Activated CD4-positive, alpha-beta T cell treated with anti-CD3 and anti-CD28 coated beads, Interleukin-2, amount 10 ng/mL, durations not matched to agents 7 days and 5 days (primary cell): ENCODE results near the gene COL18A1. TPM values are rescaled to one million over a fixed set of nuclear protein-coding genes. Genes with fewer than 3 reads are reported as not detected.
A peak's percentile ranks its signal among the peaks of the same experiment; 100 is the strongest.

Experiments used
- CTCF ChIA-PET: fragments of 350-600 bp; sonication (Branson Sonifier 250); formaldehyde crosslinking; loops from one replicate; lab custom pipeline; 2021; ENCODE audit warnings: antibody characterized with exemption; lab: Charles Lee
- POLR2A ChIA-PET: fragments of 350-600 bp; sonication (Branson Sonifier 250); formaldehyde crosslinking; loops from one replicate; lab custom pipeline; 2021; ENCODE audit warnings: antibody characterized with exemption; lab: Charles Lee
- DNase-seq: peaks from one replicate; pipeline ENCODE4 v3.0.0-alpha.2; 2020
- H3K27ac Mint-ChIP-seq: one replicate; pipeline ENCODE4 v1.8.0; 2021; ENCODE audit warnings: mild to moderate bottlenecking, moderate library complexity, mixed read lengths
- H3K27me3 Mint-ChIP-seq: one replicate; pipeline ENCODE4 v1.8.0; 2021; ENCODE audit warnings: mixed read lengths
- H3K36me3 Mint-ChIP-seq: one replicate; pipeline ENCODE4 v1.8.0; 2021; ENCODE audit warnings: low read depth, mixed read lengths
- H3K4me1 Mint-ChIP-seq: one replicate; pipeline ENCODE4 v1.8.0; 2021; ENCODE audit warnings: mixed read lengths
- H3K4me3 Mint-ChIP-seq: one replicate; pipeline ENCODE4 v1.8.0; 2021; ENCODE audit warnings: mild to moderate bottlenecking, moderate library complexity, mixed read lengths
- H3K9me3 Mint-ChIP-seq: one replicate; pipeline ENCODE4 v1.8.0; 2021; ENCODE audit warnings: mixed read lengths
- total RNA-seq, 2 experiments: library from RNA; stranded (reverse); gene quantifications; one replicate each; pipeline ENCODE4 v1.2.3, GENCODE V29; 2021

COL18A1 gene
- total RNA-seq, 2 experiments from 2014 or later: 2.8 to 3.1 TPM

DNA sequence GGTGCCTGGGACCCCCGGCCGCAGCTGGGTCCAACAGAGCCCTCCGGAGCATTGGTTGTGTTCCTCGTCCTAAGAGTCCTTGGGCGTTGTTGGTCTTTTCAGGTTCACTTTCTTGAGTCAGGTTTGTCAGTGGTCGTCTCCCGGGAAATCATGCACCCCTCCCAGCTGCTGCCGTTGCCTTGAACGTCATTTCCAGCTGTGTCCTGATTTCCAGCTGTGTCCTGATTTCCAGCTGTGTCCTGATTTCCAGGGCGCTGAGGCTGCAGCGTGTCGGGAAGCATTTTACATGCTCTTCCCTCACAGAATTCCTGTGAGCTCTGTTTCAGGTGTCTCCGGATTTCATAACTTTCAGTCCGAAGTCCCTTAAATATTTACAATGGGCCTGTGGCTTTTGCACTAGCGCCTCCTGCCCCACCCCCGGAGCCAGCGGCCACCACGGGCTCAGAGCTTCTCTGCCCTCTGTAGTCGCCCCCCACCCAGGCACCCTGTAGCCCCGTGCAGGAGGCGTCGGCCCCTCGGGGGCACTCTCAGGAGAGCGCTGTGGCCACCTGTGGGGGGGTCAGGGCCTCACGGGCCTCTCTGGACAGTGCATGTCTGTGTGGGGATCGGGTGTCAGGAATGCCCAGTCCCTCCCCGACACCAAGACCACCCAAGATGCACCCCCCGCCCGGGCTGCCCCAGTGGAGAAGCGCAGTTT, 66.7 kb downstream of the COL18A1 start:
- Mint-ChIP-seq H3K9me3 (peaks cover 4% of the 10 kb centered on the region), H3K4me3 (no peak overlapping the region), H3K4me1 (peaks cover 11% of the 10 kb centered on the region), H3K36me3 (no peaks in the 10 kb centered on the region), H3K27me3 (no peaks in the 10 kb centered on the region), H3K27ac (no peak overlapping the region)
- ChIA-PET CTCF (interaction anchor here (0.6 to 1.1 kb wide), 4 partner anchors 12 to 85 kb away, joined by 3 to 5 read pairs (median 3); no protein-coding TSS in a partner anchor), POLR2A (no interaction called here)
- DNase-seq: no peak

DNA sequence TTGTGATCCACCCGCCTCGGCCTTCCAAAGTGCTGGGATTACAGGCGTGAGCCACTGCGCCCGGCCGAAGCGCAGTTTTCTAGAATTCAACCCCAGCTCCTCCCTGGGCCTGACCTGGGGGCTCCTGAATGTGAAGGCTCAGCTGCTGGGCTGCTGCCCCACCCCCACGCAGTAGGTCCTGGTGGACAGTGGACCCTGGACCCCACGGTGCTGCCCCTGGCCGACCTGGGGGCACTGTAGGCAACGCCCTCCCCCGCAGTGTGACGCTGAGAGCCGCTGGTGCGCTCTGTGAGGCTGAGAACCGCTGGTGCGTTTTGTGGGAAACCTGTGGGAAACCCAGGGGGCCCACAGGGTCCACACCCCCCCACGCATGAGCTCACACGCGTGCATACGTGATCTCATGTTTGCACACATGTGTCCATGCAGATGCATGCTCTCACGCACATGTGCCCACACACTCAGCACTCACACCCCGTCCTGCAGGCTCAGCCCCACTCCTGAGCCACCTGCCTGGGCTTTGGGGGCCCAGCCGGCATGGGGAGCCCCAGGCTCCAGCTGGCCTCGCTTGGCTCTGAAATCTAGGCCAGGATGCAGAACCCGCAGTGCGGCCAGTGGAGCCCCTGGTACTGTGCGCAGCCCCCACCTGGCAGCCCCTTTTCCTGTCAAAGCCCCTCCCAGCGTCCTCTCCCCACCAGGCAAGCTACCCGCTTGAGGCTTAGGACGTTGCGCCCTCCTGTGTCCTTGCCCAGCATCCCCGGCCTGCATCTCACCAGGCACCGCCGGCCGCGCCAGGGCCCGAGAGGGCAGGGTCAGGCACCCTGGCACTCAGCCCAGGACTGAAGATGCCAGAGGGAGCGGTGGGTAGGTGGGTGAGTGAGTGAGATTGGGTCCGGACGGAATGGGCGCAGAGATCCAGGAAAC, 67.7 kb downstream of the COL18A1 start:
- Mint-ChIP-seq H3K36me3 (no peaks in the 10 kb centered on the region), H3K4me1 (peaks cover 13% of the 10 kb centered on the region), H3K27me3 (no peaks in the 10 kb centered on the region), H3K4me3 (no peak overlapping the region), H3K27ac (no peak overlapping the region), H3K9me3 (peaks cover 4% of the 10 kb centered on the region)
- POLR2A ChIA-PET: no interaction called here
- no peak for DNase-seq
- CTCF ChIA-PET: interaction anchor here (0.7 to 1.1 kb wide), 3 partner anchors 11 to 23 kb away, joined by 3 to 5 read pairs (median 3); no protein-coding TSS in a partner anchor

DNA sequence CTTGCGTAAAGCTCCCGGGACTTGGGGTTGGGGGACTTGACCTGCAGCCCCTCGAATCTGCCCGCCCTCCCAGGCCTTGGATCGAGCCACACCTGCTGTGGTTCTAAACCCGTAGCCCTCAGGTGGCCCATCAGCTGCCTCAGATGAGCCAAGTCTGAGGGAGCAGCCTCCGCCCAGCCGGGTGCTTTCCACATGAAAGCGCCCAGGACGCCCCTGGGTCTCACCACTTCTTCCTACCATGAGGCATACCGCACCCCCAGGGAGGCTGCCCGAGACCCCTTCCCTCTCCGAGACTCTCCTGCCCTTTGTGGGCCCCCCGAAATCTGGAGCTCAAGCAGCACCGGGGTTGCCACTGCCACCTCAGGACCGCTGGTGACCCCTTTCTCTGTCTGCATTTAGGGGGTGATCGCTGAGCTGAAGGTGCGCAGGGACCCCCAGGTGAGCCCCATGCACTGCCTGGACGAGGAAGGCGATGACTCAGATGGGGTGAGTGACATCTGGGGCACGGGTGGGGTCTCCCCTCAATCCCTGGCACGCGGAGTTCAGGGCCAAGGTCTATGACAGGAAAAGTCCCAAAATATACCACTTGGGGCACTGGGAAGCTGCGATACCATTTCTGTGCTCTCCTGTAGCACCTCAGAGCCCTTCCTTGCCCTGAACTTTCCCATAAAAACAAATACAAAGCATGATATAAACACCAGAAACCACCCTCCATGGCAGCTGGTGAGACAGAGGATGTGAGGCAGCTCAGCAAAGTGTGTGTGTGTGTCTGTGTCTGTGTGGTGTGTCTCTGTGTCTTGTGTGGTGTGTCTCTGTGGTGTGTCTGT, 68.7 kb downstream of the COL18A1 start:
- no peak overlapping the region for H3K4me3 Mint-ChIP-seq
- peaks cover 22% of the 10 kb centered on the region for H3K4me1 Mint-ChIP-seq
- DNase-seq: no peak
- H3K9me3 Mint-ChIP-seq: peaks cover 4% of the 10 kb centered on the region
- CTCF ChIA-PET: no interaction called here
- POLR2A ChIA-PET: no interaction called here
- H3K27me3 Mint-ChIP-seq: no peaks in the 10 kb centered on the region
- H3K27ac Mint-ChIP-seq: no peak overlapping the region
- no peaks in the 10 kb centered on the region for H3K36me3 Mint-ChIP-seq

DNA sequence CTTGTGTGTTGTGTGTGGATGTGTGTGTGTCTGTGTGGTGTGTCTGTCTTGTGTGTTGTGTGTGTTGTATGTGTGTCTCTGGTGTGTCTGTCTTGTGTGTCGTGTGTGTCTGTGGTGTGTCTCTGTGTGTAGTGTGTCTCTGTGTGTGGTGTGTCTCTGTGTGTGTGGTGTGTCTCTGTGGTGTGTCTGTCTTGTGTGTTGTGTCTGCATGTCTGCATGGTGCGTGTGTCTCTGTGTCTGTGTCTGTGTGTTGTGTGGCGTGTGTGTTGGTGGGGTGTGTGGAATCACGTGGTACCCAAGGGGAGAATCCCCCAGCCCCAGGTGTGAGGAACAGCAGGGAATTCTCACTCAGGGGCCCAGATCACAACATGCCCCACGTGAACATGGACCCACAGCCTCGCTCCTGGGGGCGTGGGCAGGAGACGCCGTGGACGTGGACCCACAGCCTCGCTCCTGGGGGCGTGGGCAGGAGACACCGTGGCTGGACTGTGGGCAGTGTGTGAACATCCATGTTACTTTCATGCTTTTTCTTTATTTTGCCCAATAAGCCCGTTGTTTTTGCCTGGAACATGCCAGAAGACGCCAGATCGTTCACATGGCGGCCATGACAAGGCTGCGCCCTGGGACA, 69.5 kb downstream of the COL18A1 start:
- Mint-ChIP-seq H3K27ac (no peak overlapping the region), H3K9me3 (peaks cover 4% of the 10 kb centered on the region), H3K4me3 (no peak overlapping the region), H3K27me3 (no peaks in the 10 kb centered on the region), H3K36me3 (no peaks in the 10 kb centered on the region), H3K4me1 (peaks cover 29% of the 10 kb centered on the region)
- no peak for DNase-seq
- ChIA-PET CTCF (no interaction called here), POLR2A (no interaction called here)

DNA sequence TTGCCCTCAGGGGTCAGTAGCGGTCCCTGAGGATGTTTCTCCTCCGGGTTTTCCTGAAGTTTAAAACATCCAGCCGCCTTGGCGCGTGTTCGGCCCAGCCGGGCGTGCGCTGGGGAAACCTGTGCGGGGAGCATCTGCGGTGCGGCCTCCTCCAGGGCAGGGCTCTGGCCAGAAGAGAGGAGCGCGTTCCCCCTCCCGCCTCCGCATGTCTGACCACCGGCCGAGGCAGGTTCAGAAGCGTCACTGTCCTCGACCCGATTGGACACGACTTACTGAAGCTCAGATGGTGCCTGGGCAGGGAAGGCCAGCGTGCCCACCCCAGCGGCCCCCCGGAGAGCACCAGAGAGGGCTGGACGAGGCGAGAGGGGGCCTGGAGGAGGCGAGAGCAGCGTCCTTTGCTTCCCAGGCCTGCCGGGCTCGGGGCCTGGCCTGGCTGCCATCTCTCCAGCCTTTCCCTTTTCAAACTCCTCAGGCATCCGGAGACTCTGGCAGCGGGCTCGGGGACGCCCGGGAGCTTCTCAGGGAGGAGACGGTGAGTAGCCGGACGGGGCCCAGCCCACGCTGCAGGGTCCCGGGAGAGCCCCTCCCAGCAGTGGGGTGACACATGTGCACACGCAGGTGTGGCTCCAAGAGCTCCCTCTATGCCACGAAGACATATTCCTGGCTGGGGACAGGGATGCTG, 70.2 kb downstream of the COL18A1 start:
- H3K4me1 Mint-ChIP-seq: peaks cover 32% of the 10 kb centered on the region
- H3K9me3 Mint-ChIP-seq: peaks cover 4% of the 10 kb centered on the region
- H3K27me3 Mint-ChIP-seq: no peaks in the 10 kb centered on the region
- no peaks in the 10 kb centered on the region for H3K36me3 Mint-ChIP-seq
- H3K4me3 Mint-ChIP-seq: no peak overlapping the region
- ChIA-PET CTCF (no interaction called here), POLR2A (no interaction called here)
- no peak for DNase-seq
- no peak overlapping the region for H3K27ac Mint-ChIP-seq

DNA sequence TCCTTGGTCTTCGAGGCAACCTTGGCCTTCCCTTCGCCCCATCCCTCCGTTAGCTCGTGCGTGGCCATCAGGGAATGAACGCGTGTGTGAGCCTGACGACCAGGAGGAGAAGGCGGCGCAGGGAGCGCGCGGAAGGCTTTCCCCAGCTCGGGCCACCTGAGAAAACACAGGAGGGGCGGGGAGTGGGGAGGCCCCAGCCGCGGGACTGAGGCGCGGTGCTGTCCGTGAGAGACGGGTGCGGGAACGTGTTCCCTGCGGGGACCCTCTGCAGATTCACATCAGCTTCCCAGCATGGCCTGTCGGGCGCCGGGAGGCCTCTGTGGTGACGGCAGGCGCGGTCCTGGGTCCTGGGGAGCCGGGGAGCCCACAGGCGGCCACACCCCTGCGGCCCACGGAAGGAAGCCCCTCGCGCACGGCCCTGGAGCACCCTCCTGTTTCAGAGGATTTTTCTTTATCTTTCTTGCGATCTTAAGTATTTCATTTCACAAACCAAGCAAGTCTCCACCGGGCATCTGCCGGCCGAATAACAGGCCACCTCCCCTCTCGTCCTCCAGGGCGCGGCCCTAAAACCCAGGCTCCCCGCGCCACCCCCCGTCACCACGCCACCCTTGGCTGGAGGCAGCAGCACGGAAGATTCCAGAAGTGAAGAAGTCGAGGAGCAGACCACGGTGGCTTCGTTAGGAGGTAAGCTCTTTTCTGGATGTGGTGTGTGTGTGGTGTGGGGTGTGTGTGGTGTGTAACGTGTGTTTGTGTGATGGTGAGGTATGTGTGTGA, 71.0 kb downstream of the COL18A1 start:
- H3K4me3 Mint-ChIP-seq: no peak overlapping the region
- ChIA-PET CTCF (interaction anchor here (0.7 kb wide), 1 partner anchor 9 kb away, joined by 3 read pairs; no protein-coding TSS in a partner anchor), POLR2A (no interaction called here)
- peaks cover 4% of the 10 kb centered on the region for H3K9me3 Mint-ChIP-seq
- H3K27ac Mint-ChIP-seq: no peak overlapping the region
- peaks cover 30% of the 10 kb centered on the region for H3K4me1 Mint-ChIP-seq
- H3K27me3 Mint-ChIP-seq: no peaks in the 10 kb centered on the region
- no peak for DNase-seq
- no peaks in the 10 kb centered on the region for H3K36me3 Mint-ChIP-seq

DNA sequence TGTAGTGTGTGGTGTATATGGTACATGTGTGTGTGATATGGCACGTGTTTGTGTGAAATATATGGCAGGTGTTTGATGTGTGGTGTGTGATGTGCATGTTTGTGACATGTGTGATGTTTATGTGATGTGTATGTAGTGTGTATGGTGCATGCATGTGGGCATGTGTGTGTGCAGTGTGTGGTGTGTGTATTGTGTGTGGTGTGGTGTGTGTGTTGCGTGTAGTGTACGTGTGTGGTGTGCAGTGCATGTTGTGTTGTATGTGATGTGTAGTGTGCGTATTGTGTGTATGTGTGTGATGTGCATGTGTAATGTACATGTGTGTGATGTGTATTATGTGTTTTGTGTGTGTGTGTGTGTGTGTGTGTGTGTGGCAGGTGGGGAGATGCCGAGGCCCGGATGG, 71.6 kb downstream of the COL18A1 start:
- POLR2A ChIA-PET: no interaction called here
- Mint-ChIP-seq H3K4me3 (peak overlapping the region; percentile 1), H3K27me3 (no peaks in the 10 kb centered on the region), H3K4me1 (peaks cover 28% of the 10 kb centered on the region), H3K9me3 (peaks cover 4% of the 10 kb centered on the region), H3K36me3 (no peaks in the 10 kb centered on the region), H3K27ac (peak overlapping the region; percentile 68)
- no peak for DNase-seq
- CTCF ChIA-PET: no interaction called here

DNA sequence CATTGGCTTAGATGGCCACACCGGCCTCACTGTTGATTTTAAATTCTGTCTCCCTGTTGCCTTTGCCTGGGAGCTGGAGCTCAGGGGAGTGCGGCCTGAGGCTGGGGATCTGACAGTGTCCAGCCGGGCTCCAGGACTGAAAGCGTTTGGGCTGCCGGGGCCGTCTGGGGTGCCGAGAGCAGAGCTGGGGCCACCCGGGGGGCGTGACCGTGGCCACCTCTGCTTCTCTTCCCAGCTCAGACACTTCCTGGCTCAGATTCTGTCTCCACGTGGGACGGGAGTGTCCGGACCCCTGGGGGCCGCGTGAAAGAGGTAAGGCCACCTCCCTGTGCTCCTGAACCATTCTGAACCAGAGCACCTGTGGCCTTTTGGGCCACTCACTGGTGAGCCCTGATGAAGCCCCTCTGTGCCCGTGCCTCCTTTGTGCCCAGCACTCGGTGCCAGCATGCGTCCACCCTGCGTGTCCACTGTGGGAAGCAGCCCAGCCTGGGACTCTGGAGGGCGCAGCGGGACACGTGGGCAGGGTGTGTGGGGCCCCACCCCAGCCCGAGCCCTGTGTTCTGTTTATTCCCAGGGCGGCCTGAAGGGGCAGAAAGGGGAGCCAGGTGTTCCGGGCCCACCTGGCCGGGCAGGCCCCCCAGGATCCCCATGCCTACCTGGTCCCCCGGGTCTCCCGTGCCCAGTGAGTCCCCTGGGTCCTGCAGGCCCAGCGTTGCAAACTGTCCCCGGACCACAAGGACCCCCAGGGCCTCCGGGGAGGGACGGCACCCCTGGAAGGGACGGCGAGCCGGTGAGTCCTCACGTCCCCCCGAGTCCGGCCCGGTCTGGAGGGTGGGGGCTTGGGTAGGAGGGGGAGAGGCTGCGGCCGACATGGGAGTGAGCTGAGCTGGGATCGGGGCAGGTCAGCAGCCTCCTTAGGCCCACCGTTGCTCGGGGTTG, 72.5 kb downstream of the COL18A1 start:
- H3K36me3 Mint-ChIP-seq: no peaks in the 10 kb centered on the region
- peak overlapping the region; percentile 71 for H3K4me3 Mint-ChIP-seq
- POLR2A ChIA-PET: no interaction called here

DNA sequence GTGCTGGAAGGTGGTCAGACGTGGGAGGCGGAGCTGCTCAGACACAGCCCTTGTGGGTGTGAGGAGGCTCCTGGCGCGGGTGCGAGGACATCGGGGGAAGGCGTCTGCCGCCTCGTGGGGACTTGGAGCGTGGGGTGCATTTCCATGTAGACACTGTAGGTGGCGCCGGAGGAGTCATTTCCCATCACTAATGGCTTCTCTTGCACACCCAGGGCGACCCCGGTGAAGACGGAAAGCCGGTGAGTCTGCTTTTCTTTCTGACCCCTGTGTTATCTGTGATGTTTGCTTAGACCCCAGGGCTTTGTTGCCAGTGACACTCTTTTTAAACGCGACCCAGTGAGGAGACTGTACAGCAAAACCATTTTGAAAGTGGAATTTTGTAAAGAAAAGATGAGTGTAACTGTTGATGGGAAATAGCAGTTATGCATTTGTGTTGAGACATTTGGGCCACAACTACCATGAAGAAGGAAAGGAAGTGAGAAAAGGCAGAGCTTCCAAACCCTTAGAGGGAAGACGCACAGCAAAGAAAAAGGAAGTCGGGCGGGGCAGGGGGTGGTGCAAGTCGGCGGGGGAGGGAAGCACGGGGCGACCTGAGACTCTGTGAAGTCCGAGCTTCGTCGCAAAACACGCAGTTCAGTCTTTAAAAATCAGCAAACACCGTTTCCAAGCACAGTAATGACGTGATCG, 73.3 kb downstream of the COL18A1 start:
- H3K4me1 Mint-ChIP-seq: peaks cover 36% of the 10 kb centered on the region
- H3K9me3 Mint-ChIP-seq: peaks cover 4% of the 10 kb centered on the region
- CTCF ChIA-PET: interaction anchor here (0.6 to 1.6 kb wide), 4 partner anchors 23 to 409 kb away, joined by 3 to 4 read pairs (median 3); no protein-coding TSS in a partner anchor
- peak overlapping the region; percentile 71 for H3K4me3 Mint-ChIP-seq
- peak overlapping the region; percentile 90 for H3K27ac Mint-ChIP-seq
- POLR2A ChIA-PET: no interaction called here
- no peaks in the 10 kb centered on the region for H3K36me3 Mint-ChIP-seq
- DNase-seq: peak; percentile 82
- H3K27me3 Mint-ChIP-seq: no peaks in the 10 kb centered on the region

More for the DNA sequence above, 72.5 kb downstream of the COL18A1 start:
- H3K27me3 Mint-ChIP-seq: no peaks in the 10 kb centered on the region
- CTCF ChIA-PET: interaction anchor here (0.6 to 1.6 kb wide), 3 partner anchors 23 to 410 kb away, joined by 3 to 4 read pairs (median 3); no protein-coding TSS in a partner anchor
- H3K4me1 Mint-ChIP-seq: peaks cover 29% of the 10 kb centered on the region
- peaks cover 4% of the 10 kb centered on the region for H3K9me3 Mint-ChIP-seq
- DNase-seq: no peak
- peak overlapping the region; percentile 90 for H3K27ac Mint-ChIP-seq
